ENCODE data around the gene GBF1.

- TF ChIP-seq, protein P1, sequence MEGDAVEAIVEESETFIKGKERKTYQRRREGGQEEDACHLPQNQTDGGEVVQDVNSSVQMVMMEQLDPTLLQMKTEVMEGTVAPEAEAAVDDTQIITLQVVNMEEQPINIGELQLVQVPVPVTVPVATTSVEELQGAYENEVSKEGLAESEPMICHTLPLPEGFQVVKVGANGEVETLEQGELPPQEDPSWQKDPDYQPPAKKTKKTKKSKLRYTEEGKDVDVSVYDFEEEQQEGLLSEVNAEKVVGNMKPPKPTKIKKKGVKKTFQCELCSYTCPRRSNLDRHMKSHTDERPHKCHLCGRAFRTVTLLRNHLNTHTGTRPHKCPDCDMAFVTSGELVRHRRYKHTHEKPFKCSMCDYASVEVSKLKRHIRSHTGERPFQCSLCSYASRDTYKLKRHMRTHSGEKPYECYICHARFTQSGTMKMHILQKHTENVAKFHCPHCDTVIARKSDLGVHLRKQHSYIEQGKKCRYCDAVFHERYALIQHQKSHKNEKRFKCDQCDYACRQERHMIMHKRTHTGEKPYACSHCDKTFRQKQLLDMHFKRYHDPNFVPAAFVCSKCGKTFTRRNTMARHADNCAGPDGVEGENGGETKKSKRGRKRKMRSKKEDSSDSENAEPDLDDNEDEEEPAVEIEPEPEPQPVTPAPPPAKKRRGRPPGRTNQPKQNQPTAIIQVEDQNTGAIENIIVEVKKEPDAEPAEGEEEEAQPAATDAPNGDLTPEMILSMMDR (optimal IDR thresholded peaks at IDR 0.05 in 1 of 3, IDR thresholded peaks at IDR 0.05 in 1 of 3, conservative IDR thresholded peaks at IDR 0.05 in 1 of 3; ENCODE audit: extremely low read depth in 1 of 3, insufficient read depth in 2 of 3, low read length in 3 of 3) = no peak
- peak; percentile 57 for TF ChIP-seq EZH2 (IDR thresholded peaks at IDR 0.05; ENCODE audit: low read length)
Measured at GRCh38 chr10:102419269-102420180, 174.2 kb downstream of the GBF1 start.
